AML-193 (cell line): ENCODE results near the gene KLK15.
A peak's percentile ranks its signal among the peaks of the same experiment; 100 is the strongest.
"Not testable (repeated sequence)": the region's sequence is repeated elsewhere in the genome, so short reads cannot be mapped to it uniquely, and the experiment has no call there.

Experiments
- DNase-seq, 2 experiments: peaks; one replicate each; lab custom pipeline; 2025; lab: John Stamatoyannopoulos, UW

The KLK15 gene

DNA sequence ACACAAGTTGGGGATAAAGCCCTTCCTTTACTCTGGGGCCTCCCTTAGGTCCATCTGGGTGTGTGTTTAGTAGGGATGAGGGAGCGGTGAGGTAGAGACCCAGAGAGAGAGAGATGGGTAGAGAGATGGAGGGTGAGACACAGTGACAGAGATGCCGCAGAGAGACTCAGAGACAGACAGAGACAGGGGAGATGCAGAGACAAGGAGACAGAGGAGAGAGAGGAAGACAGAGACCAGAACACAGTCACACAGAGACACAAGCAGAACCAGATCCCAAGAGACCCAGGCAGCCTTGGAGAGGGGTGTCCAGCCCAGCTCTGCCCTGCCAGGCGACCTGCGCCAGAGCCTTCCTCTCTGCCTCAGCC, 12.1 kb downstream of the KLK15 start:
- no peak for DNase-seq

DNA sequence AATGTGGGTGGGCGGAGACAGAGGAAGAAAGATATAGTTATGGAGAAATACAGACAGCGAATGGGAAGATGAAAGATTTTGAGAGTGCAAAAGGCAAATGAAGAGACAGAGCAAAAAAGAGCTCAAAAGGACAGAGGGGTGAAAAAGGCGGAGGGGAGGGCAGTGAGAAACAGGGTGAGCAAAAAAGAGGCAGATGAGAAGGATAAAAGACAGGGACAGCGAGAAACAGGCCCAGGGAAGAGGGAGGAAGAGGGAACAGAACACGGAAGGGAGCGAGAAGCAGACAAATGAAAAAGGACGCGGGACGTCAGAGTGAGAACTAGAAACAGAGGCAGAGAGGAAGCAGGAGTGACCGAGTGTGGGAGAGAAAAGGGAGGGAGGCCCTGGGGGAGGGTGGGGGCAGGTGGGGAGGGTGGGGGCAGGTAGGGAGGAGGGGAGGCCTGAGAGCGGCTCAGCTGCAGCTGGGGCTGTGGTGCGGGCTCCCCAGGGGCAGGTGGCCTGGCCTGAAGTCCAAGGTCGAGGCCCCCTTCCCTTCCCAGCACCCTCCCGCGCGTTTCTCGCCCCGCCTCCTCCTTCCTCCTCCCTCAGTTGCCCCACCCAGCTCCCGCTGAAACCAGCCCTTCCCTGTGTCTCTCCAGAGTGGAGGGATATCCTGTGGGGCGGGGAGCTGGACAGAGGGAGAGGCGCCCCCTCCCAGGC, 12.7 kb downstream of the KLK15 start:
- DNase-seq: no peak

DNA sequence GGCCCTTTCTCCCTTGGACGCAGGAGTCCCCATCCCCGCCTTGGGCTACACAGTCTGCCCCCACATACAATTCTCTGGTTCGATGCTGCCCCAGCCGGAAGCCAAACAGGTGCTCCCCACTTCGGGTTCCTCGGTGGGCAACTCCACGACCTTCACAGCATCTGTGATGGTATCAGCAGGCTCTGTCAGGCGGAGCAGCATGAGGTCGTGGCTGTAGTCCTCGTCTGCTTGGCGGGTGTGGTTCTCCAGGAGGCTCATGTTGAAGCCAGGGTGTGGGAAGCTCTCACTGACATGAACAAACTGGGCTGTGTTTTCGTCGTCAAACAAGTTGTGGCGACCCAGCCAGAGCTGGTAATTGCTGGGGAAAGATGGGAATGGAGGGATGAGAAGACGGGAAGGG, 13.3 kb downstream of the KLK15 start:
- no peak for DNase-seq

DNA sequence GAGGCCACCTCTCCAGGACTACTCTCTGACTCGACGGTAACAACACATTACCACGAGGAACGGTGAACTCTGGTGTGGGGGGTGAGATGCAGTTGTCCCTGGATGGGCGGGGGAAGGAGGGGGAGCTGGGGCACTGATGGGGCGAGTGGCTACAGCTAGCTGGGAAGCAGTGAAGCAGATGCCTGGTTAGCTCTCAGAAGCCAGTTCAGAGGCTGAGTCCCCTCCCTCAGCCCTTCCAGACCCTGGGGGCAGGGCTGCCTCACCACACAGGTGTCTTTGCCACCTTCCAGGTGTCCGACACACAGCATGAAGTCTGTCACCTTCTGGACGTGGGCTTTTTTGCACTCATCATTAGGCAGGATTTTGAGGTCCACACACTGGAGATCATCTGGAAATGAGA, 13.7 kb downstream of the KLK15 start:
- no peak for DNase-seq

DNA sequence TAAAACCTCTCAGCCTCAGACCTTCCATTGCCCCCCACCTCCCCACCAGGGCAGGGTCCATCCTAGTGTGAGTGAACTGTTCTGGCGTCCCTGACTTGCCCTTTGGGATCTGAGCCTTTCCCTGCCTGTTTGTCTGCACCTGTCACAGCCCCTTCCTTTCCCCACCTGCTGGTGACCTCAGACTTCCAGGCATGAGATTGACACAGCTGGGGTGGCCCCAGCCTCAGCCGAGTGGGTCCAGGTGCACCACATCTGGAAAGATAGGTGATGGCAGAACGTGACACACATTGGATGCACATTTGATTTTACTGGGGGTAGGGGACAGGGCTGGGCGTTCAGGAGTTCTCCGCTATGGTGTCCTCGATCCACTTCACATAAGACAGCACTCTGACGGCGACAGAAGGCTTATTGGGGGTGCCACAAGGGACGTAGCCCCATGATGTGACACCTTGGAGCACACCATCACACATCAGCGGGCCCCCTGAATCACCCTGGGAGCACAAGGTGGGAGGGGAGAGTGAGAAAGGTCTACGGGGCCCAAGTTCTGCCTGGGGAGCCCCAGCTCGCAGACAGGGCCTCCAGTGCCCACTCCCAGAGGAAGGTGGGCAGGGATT, 14.4 kb downstream of the KLK15 start:
- DNase-seq: no peak

DNA sequence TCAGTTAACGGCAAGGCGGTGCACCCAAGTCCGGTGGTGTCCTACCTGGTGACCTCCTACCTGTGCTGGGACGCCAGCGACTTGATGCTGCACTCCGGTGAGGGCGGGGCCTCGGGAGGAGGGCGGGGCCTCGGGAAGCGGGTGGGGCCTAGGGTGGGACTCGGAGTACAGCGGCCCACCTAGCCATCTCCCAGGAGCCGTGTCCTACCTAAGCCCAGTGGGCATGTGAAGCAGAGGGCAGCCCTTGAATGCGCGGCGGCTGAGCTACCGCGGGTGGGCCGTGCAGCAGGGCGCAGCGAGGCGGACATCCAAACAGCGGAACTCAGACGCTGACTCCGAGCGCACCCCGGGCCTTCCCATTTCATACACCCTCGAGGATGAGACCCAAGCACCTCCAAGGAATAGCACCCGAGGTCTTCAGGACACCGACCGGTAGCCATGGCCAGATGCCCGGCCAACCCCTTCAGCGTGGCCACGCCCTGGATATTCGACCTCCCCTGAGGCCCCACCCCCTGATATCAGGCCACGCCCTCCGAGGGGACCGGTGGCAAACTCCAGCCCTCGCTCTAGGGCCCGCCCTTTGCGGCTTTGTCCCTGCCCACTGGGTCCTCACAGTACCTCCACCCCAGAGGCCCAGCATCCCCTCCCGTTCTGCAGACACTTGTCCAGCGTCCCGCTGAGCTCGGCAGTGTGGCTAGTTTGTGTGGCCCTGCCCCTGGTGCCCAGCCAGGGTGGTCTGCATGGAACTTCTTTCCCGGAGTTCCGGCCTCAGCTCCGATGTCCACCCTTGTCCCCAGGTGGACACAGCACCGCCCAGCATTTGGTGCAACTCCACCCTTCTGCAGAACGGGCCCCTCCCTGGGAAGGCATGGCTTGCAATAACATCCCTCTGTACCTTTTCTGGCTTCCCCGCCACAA, 15.2 kb downstream of the KLK15 start:
- no peak for DNase-seq

DNA sequence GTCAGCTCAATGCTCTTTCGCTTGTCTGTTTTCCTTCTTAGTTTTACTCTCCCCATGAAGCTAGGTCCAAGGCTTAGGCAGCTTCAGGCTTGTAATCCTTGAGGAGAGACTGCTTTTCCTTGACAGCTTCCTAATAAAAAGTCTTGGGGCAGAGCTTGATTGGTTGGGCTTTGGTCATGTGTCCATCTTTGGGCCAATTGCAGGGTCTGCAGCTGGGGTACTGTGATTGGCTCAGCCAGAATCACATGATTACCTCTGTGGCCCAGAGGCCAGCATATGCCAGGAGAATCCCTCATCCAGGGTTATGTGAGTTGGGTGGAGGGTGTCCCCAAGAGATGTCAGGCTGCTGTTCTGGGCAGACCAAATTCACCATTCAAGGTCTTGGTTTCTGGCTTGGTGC, 17.9 kb downstream of the KLK15 start:
- DNase-seq: no peak

DNA sequence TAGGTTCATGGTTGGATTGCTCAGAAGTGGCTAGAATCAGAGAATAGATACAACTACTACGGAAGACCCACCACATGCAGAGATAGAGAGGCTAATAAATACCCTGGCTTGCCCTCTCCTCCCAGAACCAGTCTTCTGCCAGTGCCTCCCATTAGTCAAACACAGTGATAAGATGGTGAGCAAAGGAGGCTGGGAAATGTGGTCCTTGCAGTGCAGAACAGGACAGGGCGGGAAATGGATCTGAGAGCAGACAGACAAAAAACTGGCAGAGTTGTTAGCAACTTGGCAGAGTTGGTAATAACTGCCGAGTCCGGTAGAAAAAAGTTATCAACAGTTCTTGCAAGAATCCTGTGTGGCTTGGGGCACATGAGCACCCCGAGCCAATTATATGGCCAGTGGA, 18.5 kb downstream of the KLK15 start:
- no peak for DNase-seq

DNA sequence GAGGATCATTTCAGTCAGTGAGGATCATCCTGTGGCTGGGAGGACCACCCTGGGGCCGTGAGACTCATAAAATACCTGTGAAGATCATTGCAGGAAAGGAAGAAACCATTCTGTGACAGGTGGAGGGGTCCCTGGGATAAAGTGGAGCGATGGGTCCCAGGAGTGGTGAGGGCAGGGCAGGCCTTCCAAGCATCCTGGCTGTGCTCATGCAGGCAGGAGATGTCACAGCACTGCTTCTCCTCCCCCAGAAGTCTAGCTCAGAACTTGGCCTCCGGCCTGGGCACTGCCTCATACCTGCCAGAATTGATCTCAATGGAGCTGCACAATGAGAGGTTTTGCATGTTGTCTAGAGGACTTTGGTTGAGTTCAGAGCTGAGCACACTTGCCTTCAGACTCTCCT, 20.9 kb downstream of the KLK15 start:
- DNase-seq: no peak

DNA sequence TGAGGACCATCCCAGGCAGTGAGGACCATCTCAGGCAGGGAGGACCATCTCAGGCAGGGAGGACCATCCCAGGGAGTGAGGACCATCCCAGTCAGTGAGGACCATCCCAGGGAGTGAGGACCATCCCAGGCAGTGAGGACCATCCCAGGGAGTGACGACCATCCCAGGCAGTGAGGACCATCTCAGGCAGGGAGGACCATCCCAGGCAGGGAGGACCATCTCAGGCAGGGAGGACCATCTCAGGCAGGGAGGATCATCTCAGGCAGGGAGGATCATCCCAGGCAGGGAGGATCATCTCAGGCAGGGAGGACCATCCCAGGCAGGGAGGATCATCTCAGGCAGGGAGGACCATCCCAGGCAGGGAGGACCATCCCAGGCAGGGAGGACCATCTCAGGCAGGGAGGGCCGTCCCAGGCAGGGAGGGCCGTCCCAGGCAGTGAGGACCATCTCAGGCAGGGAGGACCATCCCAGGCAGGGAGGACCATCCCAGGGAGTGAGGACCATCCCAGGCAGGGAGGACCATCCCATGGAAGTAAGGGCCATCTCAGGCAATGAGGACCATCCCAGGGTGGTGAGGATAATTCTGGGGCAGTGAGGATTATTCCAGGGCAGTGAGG, 21.6 kb downstream of the KLK15 start:
- DNase-seq: not testable (repeated sequence)

DNA sequence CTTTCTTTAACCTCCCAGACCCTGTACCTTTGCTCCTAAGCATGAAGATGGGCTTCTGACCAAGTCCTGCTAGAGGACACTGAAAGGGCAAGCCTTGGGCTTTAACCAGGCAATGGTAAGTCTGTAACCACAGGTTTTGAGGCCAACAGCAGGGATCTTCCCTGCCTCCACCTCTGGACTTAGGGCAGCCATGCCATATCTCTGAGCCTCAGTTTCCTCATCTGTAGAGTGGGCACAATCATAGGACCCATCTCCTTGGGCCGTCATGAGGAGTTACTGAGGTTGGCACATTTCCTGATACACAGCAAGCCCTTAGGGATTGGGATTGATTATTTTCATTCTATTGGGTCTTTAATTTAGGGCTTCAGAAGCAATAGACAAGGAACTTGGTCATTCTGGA, 24.5 kb downstream of the KLK15 start:
- no peak for DNase-seq

DNA sequence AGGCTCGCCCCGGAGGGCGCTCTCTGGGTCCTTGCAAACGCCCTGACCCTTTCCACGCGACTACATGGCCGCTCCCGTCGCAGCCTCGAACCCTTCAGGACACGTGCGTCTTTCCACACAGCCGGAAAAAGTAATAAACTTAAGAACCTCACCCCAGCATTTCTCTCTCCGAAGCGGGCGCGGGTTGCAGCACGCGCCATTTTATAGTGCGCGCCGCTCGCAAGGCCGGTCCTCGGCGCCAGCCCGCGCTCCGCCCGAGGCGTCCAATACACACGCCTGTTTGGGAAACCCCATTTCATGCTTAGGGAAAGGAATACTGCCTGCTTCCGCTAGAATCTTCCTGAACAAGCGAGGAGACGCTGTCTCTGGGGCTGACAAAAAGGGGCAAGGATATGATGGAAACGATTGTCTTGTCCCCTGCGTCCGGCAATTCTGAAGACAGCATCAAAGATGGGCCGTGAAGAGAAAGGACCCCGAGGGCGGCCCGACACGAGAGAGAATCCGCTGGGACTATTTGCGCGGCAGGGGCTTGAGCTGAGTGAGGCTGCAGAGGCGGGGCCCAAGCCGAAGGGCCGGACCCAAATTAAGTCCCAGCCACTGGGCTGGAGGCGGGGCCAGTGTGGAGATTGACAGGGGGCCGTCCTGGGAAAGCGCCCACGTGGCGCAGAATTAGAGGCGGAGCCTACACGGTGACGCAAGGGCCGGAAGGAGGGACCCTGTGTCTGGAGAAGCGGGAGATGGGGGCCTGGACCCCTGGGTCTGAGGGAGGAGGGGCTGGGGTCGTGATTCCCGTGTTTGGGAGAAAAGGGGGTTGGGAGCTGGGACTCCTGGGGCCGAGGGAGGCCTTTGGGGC, 28.7 kb downstream of the KLK15 start:
- peak; percentile 97 for DNase-seq

DNA sequence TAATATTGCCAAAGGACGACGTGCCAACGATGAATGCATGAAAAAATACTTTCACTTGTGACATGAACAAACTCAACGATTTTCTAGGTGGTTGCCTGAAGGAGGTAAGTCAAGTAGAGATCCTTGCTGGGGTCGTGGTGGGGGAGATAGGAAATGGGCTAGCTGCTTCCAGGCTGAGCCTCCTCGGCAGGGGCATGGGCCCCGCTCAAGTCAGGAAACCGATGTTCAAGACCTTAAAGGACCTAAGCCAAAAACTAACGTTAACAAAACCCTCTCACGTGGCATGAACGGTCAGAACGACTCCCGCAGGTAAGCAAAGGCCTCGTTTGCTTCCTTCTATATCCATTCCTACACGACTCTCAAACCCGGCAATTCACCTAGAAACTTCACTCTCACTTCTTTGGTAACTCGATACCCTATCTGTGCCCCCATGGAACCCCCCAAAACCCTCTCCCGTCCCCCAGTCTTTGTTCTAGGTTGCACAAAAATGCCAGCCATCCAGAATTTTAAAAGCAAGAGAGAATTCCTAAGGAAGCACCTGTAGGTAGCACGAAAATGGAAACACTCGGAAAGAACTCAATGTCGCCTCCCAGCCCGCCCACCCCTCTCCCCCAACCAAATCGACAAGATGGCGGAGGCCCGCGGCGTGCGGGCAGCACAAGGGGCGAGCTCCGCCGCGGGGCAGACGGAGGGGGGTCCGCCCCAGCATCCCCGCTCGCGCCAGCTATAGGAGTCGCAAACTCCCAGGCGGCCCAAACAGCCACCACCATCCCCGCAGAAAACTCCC, 29.5 kb downstream of the KLK15 start:
- no peak for DNase-seq

DNA sequence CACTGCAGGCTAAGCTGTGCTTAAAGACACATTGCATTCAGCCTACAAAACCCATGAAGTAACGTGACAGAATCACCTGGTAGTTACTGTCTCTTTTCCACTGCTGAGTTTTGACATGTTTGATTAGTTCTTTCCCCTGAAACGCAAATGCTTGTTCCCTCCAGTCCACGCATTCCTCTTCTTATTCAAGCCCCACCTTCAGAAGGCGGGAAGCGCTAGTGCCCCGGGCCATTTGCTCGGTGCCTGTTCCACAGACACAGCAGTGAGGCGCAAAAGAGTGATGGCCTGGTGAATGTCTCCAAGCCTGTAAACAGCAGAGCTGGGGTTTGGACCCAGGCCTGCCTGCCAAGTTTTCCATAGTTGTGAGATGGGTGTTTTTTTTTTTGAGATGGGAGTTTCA, 32.3 kb downstream of the KLK15 start:
- DNase-seq: no peak

DNA sequence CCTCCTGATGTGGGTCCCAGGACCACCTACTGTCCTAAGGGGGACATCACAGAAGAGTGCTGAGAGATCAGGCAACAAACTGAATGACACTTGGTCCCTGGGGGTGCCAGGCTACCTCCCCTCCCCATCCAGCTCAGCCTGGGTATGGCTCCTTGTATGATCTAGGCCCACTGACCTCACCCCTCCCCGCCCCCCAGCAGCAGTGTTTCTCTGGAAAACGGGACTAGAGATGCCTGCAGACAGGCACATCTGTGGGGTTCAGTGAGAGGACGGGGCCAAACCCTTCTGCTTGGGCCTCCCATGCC, 33.9 kb downstream of the KLK15 start:
- no peak for DNase-seq

DNA sequence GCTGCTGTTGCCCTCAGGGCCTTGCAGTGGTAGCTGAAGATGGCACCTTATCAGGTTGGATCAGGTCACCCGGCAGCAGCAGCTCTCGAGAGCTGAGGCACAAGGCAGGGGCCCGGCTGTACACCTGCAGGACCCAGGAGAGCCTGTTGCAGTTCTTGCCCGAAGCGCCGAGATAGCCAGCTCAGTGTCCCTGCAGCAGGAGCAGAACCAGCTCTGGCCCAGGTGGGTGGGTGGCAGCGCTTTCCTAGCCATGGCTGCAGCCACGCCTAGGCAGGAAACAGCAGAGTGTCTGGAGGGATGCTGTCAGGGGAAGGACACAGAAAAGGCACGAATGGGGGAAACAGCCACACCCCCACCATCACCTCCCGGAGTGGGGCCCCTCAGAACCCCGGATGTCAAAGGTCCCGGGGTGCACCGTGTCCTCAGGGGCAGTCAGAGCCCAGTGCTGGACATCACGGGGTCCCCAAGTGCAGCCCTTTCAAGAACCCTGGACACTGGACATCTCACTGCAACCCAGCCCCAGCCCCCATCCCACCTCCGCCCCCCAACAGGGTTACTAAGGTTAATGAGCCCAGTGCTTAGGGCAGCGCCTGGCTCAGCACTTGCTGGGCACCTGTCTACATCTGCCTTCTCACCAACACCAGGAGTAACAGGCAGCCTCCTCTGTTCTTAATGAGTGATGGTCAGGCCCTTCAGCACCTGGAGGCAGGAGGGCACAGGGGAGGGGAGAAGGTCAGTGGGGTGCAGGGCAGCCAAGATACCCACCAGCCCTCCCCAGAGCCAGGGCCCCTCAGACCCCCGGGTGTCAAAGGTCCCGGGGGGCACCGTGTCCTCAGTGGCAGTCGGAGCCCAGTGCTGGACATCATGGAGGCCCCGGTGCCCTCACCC, 34.5 kb downstream of the KLK15 start:
- no peak for DNase-seq

DNA sequence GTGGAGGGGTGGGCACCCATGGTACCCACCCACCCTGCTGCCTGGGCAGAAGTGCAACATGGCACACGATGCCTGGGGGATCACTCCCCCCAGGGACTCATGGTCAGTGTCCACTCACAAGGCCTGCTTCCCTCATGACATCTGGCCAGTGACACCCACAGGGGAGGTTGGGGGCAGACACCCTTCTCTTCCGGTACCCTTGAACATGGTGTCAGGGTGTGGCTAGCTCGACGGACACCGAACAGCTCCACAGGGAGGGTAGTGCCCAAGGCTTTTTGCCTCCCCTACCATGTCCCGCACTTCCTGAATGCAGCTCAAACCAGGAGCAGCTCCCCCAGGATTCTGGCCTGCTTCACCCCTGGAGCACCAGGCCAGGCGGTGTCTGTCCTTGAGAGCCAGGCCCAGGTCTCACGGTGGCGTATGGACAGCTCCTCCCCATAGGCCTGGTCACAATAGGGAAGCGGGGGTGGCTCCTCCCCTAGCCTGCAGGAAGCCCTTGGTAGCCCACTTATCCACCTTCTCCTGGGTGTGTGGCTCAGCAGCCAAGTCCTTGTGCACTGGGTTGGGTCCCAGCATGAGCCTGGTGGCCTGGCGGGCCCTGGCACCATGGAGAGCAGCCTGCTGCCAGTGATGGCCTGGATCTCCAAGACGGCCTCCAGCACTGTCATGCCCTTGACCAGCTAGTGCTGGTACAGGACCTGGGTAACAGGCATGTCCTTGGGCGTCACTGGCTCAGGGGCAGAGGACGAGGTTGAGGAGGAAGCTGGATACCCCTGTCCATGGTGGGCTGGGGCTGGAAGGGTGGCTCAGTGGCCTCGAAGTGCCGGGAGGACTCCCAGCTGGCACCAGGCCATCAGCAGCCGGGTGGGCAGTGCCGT, 35.4 kb downstream of the KLK15 start:
- DNase-seq: no peak

DNA sequence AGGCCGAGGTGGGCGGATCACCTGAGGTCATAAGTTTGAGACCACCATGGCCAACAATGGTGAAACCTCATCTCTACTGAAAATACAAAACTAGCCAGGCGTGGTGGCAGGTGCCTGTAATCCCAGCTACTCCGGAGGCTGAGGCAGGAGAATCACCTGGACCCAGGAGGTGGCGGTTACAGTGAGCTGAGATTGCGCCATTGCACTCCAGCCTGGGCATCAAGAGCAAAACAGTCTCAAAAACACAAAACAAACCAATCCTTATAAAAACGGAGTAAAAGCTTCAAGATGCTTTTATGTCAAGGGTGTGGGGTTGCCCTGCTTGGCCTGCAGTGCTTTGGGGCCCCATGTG, 36.0 kb downstream of the KLK15 start:
- no peak for DNase-seq
